GDM1 (cell line): Measurements from ENCODE around the gene BTBD7.

Experiments used
- DNase-seq: peaks from one replicate; lab custom pipeline; 2025; lab: John Stamatoyannopoulos, UW

The BTBD7 gene

GRCh38 chr14:93329965-93330608 is 2.7 kb downstream of the BTBD7 start:
- DNase-seq, result no peak

GRCh38 chr14:93328546-93328945 is 4.3 kb downstream of the BTBD7 start:
- DNase-seq, result no peak

- no peak for DNase-seq
These were observed 6.6 kb downstream of the BTBD7 start for GRCh38 chr14:93326196-93326595.

- DNase-seq, result no peak
These were observed 9.1 kb downstream of the BTBD7 start for GRCh38 chr14:93323600-93324174.

GRCh38 chr14:93322929-93323599 is 9.8 kb downstream of the BTBD7 start:
- no peak for DNase-seq

GRCh38 chr14:93320489-93320888 is 12.3 kb downstream of the BTBD7 start:
- no peak for DNase-seq

GRCh38 chr14:93319958-93320357 is 12.9 kb downstream of the BTBD7 start:
- no peak for DNase-seq

- DNase-seq, result no peak
These were observed 13.3 kb downstream of the BTBD7 start for GRCh38 chr14:93319494-93319893.

GRCh38 chr14:93318927-93319326 is 13.9 kb downstream of the BTBD7 start:
- no peak for DNase-seq

GRCh38 chr14:93317875-93318807 is 14.7 kb downstream of the BTBD7 start:
- DNase-seq, result no peak

- no peak for DNase-seq
These were observed 15.5 kb downstream of the BTBD7 start for GRCh38 chr14:93317210-93317874.

- DNase-seq, result no peak
These were observed 16.1 kb downstream of the BTBD7 start for GRCh38 chr14:93316716-93317115.

- no peak for DNase-seq
These were observed 17.3 kb downstream of the BTBD7 start for GRCh38 chr14:93315575-93315974.

- DNase-seq, result no peak
These were observed 21.8 kb downstream of the BTBD7 start for GRCh38 chr14:93311082-93311481.

- DNase-seq, result no peak
These were observed 23.3 kb downstream of the BTBD7 start for GRCh38 chr14:93309427-93309966.

- DNase-seq, result no peak
These were observed 24.0 kb downstream of the BTBD7 start for GRCh38 chr14:93308686-93309345.

- no peak for DNase-seq
These were observed 26.0 kb downstream of the BTBD7 start for GRCh38 chr14:93306812-93307211.

- DNase-seq, result no peak
These were observed 27.0 kb downstream of the BTBD7 start for GRCh38 chr14:93305725-93306418.

GRCh38 chr14:93304771-93305170 is 28.1 kb downstream of the BTBD7 start:
- no peak for DNase-seq

GRCh38 chr14:93303659-93304058 is 29.2 kb downstream of the BTBD7 start:
- DNase-seq, result no peak
